Activated CD4-positive, alpha-beta T cell treated with anti-CD3 and anti-CD28 coated beads for 36 hours (primary cell): ENCODE results near the gene PPIG. TPM values are rescaled to one million over a fixed set of nuclear protein-coding genes. Genes with fewer than 3 reads are reported as not detected.
A peak's percentile ranks its signal among the peaks of the same experiment; 100 is the strongest.
"Not testable (repeated sequence)": the region's sequence is repeated elsewhere in the genome, so short reads cannot be mapped to it uniquely, and the experiment has no call there.

Experiments used
- ATAC-seq: fragments of 200-7000 bp; cut with Tn5 transposase; one replicate; pipeline ENCODE4 v1.10.0; 2021; ENCODE audit warnings: mild to moderate bottlenecking, moderate library complexity
- CTCF ChIA-PET: fragments of 350-600 bp; sonication (Branson Sonifier 250); formaldehyde crosslinking; loops from one replicate; lab custom pipeline; 2021; ENCODE audit warnings: antibody characterized with exemption; lab: Charles Lee
- POLR2A ChIA-PET: fragments of 350-600 bp; sonication (Branson Sonifier 250); formaldehyde crosslinking; loops from one replicate; lab custom pipeline; 2021; ENCODE audit warnings: antibody characterized with exemption, inconsistent platforms; lab: Charles Lee
- DNase-seq: peaks from one replicate; pipeline ENCODE4 v3.0.0-alpha.2; 2020
- H3K27ac Mint-ChIP-seq: one replicate; pipeline ENCODE4 v1.8.0; 2021; ENCODE audit warnings: mixed read lengths
- H3K27me3 Mint-ChIP-seq: one replicate; pipeline ENCODE4 v1.8.0; 2021; ENCODE audit warnings: mixed read lengths
- H3K36me3 Mint-ChIP-seq: one replicate; pipeline ENCODE4 v1.8.0; 2021; ENCODE audit warnings: low read depth, mixed read lengths
- H3K4me1 Mint-ChIP-seq: one replicate; pipeline ENCODE4 v1.8.0; 2021; ENCODE audit warnings: mixed read lengths
- H3K4me3 Mint-ChIP-seq: one replicate; pipeline ENCODE4 v1.8.0; 2021; ENCODE audit warnings: mild to moderate bottlenecking, moderate library complexity, mixed read lengths
- H3K9me3 Mint-ChIP-seq: one replicate; pipeline ENCODE4 v1.8.0; 2021; ENCODE audit warnings: low read depth, mixed read lengths
- intact Hi-C, 2 experiments: fragments of 100-400 bp; cut with DNase I in 1 of 2; cut with micrococcal nuclease in 1 of 2; formaldehyde crosslinking; loops; one replicate each; pipeline versions ENCODE4 v1.14.2 to v1.15.1; 2022 to 2024; cut with DNase I, micrococcal nuclease
- total RNA-seq, 2 experiments: library from RNA; stranded (reverse); gene quantifications; one replicate each; pipeline ENCODE4 v1.2.3, GENCODE V29; 2021

The PPIG gene
- 10 to 100 TPM; 57.6 to 58.6 TPM for total RNA-seq

- peak; percentile 93 for ATAC-seq
- Mint-ChIP-seq H3K27ac (peak within 1 kb of the TSS; percentile 99), H3K27me3 (no peaks in the 10 kb centered on the region), H3K36me3 (peaks cover 20% of the 10 kb centered on the region), H3K9me3 (peaks cover 7% of the 10 kb centered on the region), H3K4me3 (peak within 1 kb of the TSS; percentile 99), H3K4me1 (peaks cover 34% of the 10 kb centered on the region)
- intact Hi-C loops = loop anchor here (1.0 to 5.0 kb wide), 8 partner anchors 11 to 1345 kb away; partner anchors contain the start of genes CFAP210 (in 2 of the 2), FASTKD1 (in 2 of the 2), PHOSPHO2 (in 2 of the 2) and GORASP2 (in 1 of the 2)
- POLR2A ChIA-PET = interaction anchor here (0.5 to 2.6 kb wide), 8 partner anchors 11 to 244 kb away, joined by 3 to 18 read pairs (median 4); partner anchors contain the start of genes FASTKD1 and SSB
- CTCF ChIA-PET = interaction anchor here (0.8 to 3.6 kb wide), 2 partner anchors 12 to 82 kb away, joined by 3 to 18 read pairs; partner anchors contain the start of gene FASTKD1
- peak; percentile 94 for DNase-seq
These were observed at the start of gene PPIG for GRCh38 chr2:169584005-169584877. Gene PPIG, plus strand, starts transcription at chr2:169584351. Its CDS starts 19,691 bp downstream, at chr2:169604042.

GRCh38 chr2:169539460-169539859 is 44.7 kb upstream of the PPIG start:
- H3K27ac Mint-ChIP-seq, ATAC-seq, intact Hi-C loops, H3K27me3 Mint-ChIP-seq, H3K9me3 Mint-ChIP-seq, DNase-seq, H3K4me3 Mint-ChIP-seq, POLR2A ChIA-PET, H3K4me1 Mint-ChIP-seq, CTCF ChIA-PET: not testable (repeated sequence)
- peaks cover 22% of the 10 kb centered on the region for H3K36me3 Mint-ChIP-seq

- CTCF ChIA-PET = no interaction called here
These were observed 44.0 kb upstream of the PPIG start for GRCh38 chr2:169540146-169540545.

GRCh38 chr2:169542433-169542832 is 41.7 kb upstream of the PPIG start:
- H3K27ac Mint-ChIP-seq = no peak overlapping the region
- peaks cover 2% of the 10 kb centered on the region for H3K4me1 Mint-ChIP-seq
- no peak overlapping the region for H3K4me3 Mint-ChIP-seq
- H3K27me3 Mint-ChIP-seq = no peaks in the 10 kb centered on the region
- H3K36me3 Mint-ChIP-seq = peaks cover 27% of the 10 kb centered on the region
- no peak for ATAC-seq
- no peaks in the 10 kb centered on the region for H3K9me3 Mint-ChIP-seq
- DNase-seq = no peak
- ChIA-PET CTCF (no interaction called here), POLR2A (no interaction called here)
- intact Hi-C loops = no loop called here

More at GRCh38 chr2:169540146-169540545, 44.0 kb upstream of the PPIG start:
- ATAC-seq = no peak
- Mint-ChIP-seq H3K36me3 (peaks cover 22% of the 10 kb centered on the region), H3K9me3 (no peaks in the 10 kb centered on the region), H3K27me3 (no peaks in the 10 kb centered on the region), H3K27ac (no peak overlapping the region), H3K4me3 (no peak overlapping the region), H3K4me1 (no peaks in the 10 kb centered on the region)
- intact Hi-C loops = no loop called here
- POLR2A ChIA-PET = no interaction called here
- DNase-seq = no peak

GRCh38 chr2:169546756-169547155 is 37.4 kb upstream of the PPIG start:
- intact Hi-C loops = no loop called here
- no peaks in the 10 kb centered on the region for H3K27me3 Mint-ChIP-seq
- H3K9me3 Mint-ChIP-seq = no peaks in the 10 kb centered on the region
- peaks cover 2% of the 10 kb centered on the region for H3K4me1 Mint-ChIP-seq
- no peak overlapping the region for H3K4me3 Mint-ChIP-seq
- DNase-seq (no peak), ATAC-seq (no peak)
- H3K27ac Mint-ChIP-seq = no peak overlapping the region
- POLR2A ChIA-PET = no interaction called here
- CTCF ChIA-PET = no interaction called here
- peaks cover 19% of the 10 kb centered on the region for H3K36me3 Mint-ChIP-seq

GRCh38 chr2:169561364-169561763 is 22.8 kb upstream of the PPIG start:
- Mint-ChIP-seq H3K9me3 (no peaks in the 10 kb centered on the region), H3K4me3 (no peak overlapping the region), H3K27me3 (no peaks in the 10 kb centered on the region), H3K27ac (no peak overlapping the region), H3K4me1 (no peaks in the 10 kb centered on the region), H3K36me3 (peaks cover 22% of the 10 kb centered on the region)
- ATAC-seq (no peak), DNase-seq (no peak)
- ChIA-PET POLR2A (no interaction called here), CTCF (no interaction called here)
- intact Hi-C loops = loop anchor here in 1 of 2 experiments (5.0 to 10.0 kb wide), 2 partner anchors 99 to 587 kb away; no protein-coding TSS in a partner anchor

- H3K36me3 Mint-ChIP-seq = peaks cover 22% of the 10 kb centered on the region
- H3K4me3 Mint-ChIP-seq, DNase-seq, POLR2A ChIA-PET, H3K4me1 Mint-ChIP-seq, H3K27me3 Mint-ChIP-seq, ATAC-seq, H3K9me3 Mint-ChIP-seq, H3K27ac Mint-ChIP-seq: not testable (repeated sequence)
- CTCF ChIA-PET = interaction anchor here (1.0 to 1.8 kb wide), 3 partner anchors 11 to 367 kb away, joined by 3 to 4 read pairs (median 3); no protein-coding TSS in a partner anchor
- intact Hi-C loops = loop anchor here in 1 of 2 experiments (5.0 to 10.0 kb wide), 2 partner anchors 100 to 587 kb away; no protein-coding TSS in a partner anchor
These were observed 22.1 kb upstream of the PPIG start for GRCh38 chr2:169562084-169562483.

GRCh38 chr2:169562519-169562918 is 21.6 kb upstream of the PPIG start:
- Mint-ChIP-seq H3K36me3 (peaks cover 24% of the 10 kb centered on the region), H3K27ac (no peak overlapping the region), H3K9me3 (no peaks in the 10 kb centered on the region), H3K27me3 (no peaks in the 10 kb centered on the region), H3K4me3 (no peak overlapping the region), H3K4me1 (no peaks in the 10 kb centered on the region)
- POLR2A ChIA-PET = interaction anchor here (0.6 kb wide), 1 partner anchor 364 kb away, joined by 4 read pairs; no protein-coding TSS in a partner anchor
- intact Hi-C loops = loop anchor here in 1 of 2 experiments (5.0 to 10.0 kb wide), 2 partner anchors 100 to 588 kb away; no protein-coding TSS in a partner anchor
- no peak for DNase-seq
- CTCF ChIA-PET = interaction anchor here (1.0 to 1.8 kb wide), 3 partner anchors 11 to 366 kb away, joined by 3 to 4 read pairs (median 3); no protein-coding TSS in a partner anchor
- ATAC-seq = no peak

GRCh38 chr2:169565686-169566085 is 18.5 kb upstream of the PPIG start:
- ATAC-seq = no peak
- no peaks in the 10 kb centered on the region for H3K27me3 Mint-ChIP-seq
- peaks cover 35% of the 10 kb centered on the region for H3K36me3 Mint-ChIP-seq
- no peaks in the 10 kb centered on the region for H3K9me3 Mint-ChIP-seq
- no peak overlapping the region for H3K27ac Mint-ChIP-seq
- peaks cover 8% of the 10 kb centered on the region for H3K4me1 Mint-ChIP-seq
- intact Hi-C loops = loop anchor here in 1 of 2 experiments (10.0 kb wide), 1 partner anchor 591 kb away; no protein-coding TSS in a partner anchor
- ChIA-PET POLR2A (interaction anchor here (0.6 kb wide), 1 partner anchor 11 kb away, joined by 3 read pairs; no protein-coding TSS in a partner anchor), CTCF (interaction anchor here (1.0 kb wide), 1 partner anchor 13 kb away, joined by 3 read pairs; no protein-coding TSS in a partner anchor)
- DNase-seq = no peak
- no peak overlapping the region for H3K4me3 Mint-ChIP-seq

- CTCF ChIA-PET = no interaction called here
- H3K27me3 Mint-ChIP-seq = no peaks in the 10 kb centered on the region
- DNase-seq (no peak), ATAC-seq (no peak)
- H3K36me3 Mint-ChIP-seq = peaks cover 27% of the 10 kb centered on the region
- no peak overlapping the region for H3K4me3 Mint-ChIP-seq
- POLR2A ChIA-PET = interaction anchor here (0.6 kb wide), 1 partner anchor 42 kb away, joined by 4 read pairs; no protein-coding TSS in a partner anchor
- H3K27ac Mint-ChIP-seq = no peak overlapping the region
- H3K4me1 Mint-ChIP-seq = peaks cover 20% of the 10 kb centered on the region
- no peaks in the 10 kb centered on the region for H3K9me3 Mint-ChIP-seq
- intact Hi-C loops = loop anchor here in 1 of 2 experiments (5.0 to 10.0 kb wide), 2 partner anchors 252 to 595 kb away; partner anchors contain the start of gene METTL5
These were observed 14.2 kb upstream of the PPIG start for GRCh38 chr2:169569948-169570347.

GRCh38 chr2:169570752-169571151 is 13.4 kb upstream of the PPIG start:
- CTCF ChIA-PET, H3K4me3 Mint-ChIP-seq, ATAC-seq, H3K27me3 Mint-ChIP-seq, DNase-seq, H3K27ac Mint-ChIP-seq, H3K9me3 Mint-ChIP-seq, POLR2A ChIA-PET: not testable (repeated sequence)
- peaks cover 21% of the 10 kb centered on the region for H3K36me3 Mint-ChIP-seq
- intact Hi-C loops = loop anchor here in 1 of 2 experiments (5.0 kb wide), 1 partner anchor 252 kb away; the partner anchor contains the start of gene METTL5
- H3K4me1 Mint-ChIP-seq = peaks cover 20% of the 10 kb centered on the region
